Measurements from ENCODE around the gene PLCD3. TPM values are rescaled to one million over a fixed set of nuclear protein-coding genes. Genes with fewer than 3 reads are reported as not detected.

Gene PLCD3
- total and polyA plus RNA-seq, 2 of the 13 experiments (the other 11 are each of a cell fraction or from before 2014, with no cell fraction given) = 11.3 to 39.1 TPM

DNA sequence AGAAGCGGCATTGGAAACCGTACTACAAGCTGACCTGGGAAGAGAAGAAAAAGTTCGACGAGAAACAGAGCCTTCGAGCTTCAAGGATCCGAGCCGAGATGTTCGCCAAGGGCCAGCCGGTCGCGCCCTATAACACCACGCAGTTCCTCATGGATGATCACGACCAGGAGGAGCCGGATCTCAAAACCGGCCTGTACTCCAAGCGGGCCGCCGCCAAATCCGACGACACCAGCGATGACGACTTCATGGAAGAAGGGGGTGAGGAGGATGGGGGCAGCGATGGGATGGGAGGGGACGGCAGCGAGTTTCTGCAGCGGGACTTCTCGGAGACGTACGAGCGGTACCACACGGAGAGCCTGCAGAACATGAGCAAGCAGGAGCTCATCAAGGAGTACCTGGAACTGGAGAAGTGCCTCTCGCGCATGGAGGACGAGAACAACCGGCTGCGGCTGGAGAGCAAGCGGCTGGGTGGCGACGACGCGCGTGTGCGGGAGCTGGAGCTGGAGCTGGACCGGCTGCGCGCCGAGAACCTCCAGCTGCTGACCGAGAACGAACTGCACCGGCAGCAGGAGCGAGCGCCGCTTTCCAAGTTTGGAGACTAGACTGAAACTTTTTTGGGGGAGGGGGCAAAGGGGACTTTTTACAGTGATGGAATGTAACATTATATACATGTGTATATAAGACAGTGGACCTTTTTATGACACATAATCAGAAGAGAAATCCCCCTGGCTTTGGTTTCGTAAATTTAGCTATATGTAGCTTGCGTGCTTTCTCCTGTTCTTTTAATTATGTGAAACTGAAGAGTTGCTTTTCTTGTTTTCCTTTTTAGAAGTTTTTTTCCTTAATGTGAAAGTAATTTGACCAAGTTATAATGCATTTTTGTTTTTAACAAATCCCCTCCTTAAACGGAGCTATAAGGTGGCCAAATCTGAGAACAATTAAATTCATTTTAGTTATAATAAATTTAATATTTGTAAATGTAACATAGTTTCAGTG is 17.7 kb upstream of the PLCD3 start (continued):
- TF ChIP-seq LBX2 (CRISPR knock-in tag; IDR thresholded peaks at IDR 0.05; ENCODE audit: borderline replicate concordance) (0 out of 2 replicates have a peak, but pooled peaks have one; percentile 5), ZNF547 (CRISPR knock-in tag; IDR thresholded peaks at IDR 0.05) (0 out of 2 replicates have a peak, but pooled peaks have one; percentile 36), HNRNPUL1 (IDR thresholded peaks at IDR 0.05; ENCODE audit: low read depth, low read length) (no peak), SAP130 (CRISPR knock-in tag; IDR thresholded peaks at IDR 0.05; ENCODE audit: low read depth) (peak; percentile 59), MEIS2 (CRISPR knock-in tag; IDR thresholded peaks at IDR 0.05) (peak; percentile 44; the same call in 1 of the 2 replicates), AHR (CRISPR knock-in tag; IDR thresholded peaks at IDR 0.05) (peak; percentile 71; the same call in 1 of the 2 replicates), AKAP8 (CRISPR knock-in tag; IDR thresholded peaks at IDR 0.05) (0 out of 2 replicates have a peak, but pooled peaks have one; percentile 56), ZNF619 (CRISPR knock-in tag; IDR thresholded peaks at IDR 0.05) (no peak), ZNF598 (CRISPR knock-in tag; IDR thresholded peaks at IDR 0.05; ENCODE audit: borderline replicate concordance) (peak; percentile 91), AGO2 (optimal IDR thresholded peaks at IDR 0.05; ENCODE audit: low read depth, low read length) (peak; percentile 89), STAG1 (CRISPR knock-in tag; IDR thresholded peaks at IDR 0.05) (peak; percentile 9; the same call in 1 of the 2 replicates), ZNF605 (CRISPR knock-in tag; IDR thresholded peaks at IDR 0.05) (peak; percentile 95), ZSCAN21 (CRISPR knock-in tag; IDR thresholded peaks at IDR 0.05; ENCODE audit: borderline replicate concordance) (peak; percentile 84), KAT7 (CRISPR knock-in tag; IDR thresholded peaks at IDR 0.05; ENCODE audit: borderline replicate concordance) (0 out of 2 replicates have a peak, but pooled peaks have one; percentile 73), ZNF331 (CRISPR knock-in tag; IDR thresholded peaks at IDR 0.05) (no peak), BRD4 (CRISPR knock-in tag; IDR thresholded peaks at IDR 0.05) (peak; percentile 78; the same call in 1 of the 2 replicates), HOXA5 (CRISPR knock-in tag; IDR thresholded peaks at IDR 0.05) (peak; percentile 40; the same call in 1 of the 2 replicates), ISX (CRISPR knock-in tag; conservative IDR thresholded peaks at IDR 0.05) (no peak), REXO4 (CRISPR knock-in tag; IDR thresholded peaks at IDR 0.05; ENCODE audit: borderline replicate concordance) (no peak), ZNF891 (CRISPR knock-in tag; IDR thresholded peaks at IDR 0.05) (peak; percentile 35; the same call in 1 of the 2 replicates)
- TF ChIP-seq, protein P1, sequence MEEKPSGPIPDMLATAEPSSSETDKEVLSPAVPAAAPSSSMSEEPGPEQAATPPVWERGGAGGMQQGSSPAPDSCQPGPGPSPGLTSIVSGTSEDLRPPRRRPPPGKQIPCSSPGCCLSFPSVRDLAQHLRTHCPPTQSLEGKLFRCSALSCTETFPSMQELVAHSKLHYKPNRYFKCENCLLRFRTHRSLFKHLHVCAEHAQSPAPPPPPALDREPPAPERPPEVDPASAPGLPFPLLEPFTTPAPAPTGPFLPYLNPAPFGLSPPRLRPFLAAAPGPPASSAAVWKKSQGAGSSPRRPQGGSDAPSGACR (CRISPR knock-in tag; IDR thresholded peaks at IDR 0.05) = 0 out of 2 replicates have a peak, but pooled peaks have one; percentile 34
- TF ChIP-seq, protein P2, sequence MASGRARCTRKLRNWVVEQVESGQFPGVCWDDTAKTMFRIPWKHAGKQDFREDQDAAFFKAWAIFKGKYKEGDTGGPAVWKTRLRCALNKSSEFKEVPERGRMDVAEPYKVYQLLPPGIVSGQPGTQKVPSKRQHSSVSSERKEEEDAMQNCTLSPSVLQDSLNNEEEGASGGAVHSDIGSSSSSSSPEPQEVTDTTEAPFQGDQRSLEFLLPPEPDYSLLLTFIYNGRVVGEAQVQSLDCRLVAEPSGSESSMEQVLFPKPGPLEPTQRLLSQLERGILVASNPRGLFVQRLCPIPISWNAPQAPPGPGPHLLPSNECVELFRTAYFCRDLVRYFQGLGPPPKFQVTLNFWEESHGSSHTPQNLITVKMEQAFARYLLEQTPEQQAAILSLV (CRISPR knock-in tag; IDR thresholded peaks at IDR 0.05; ENCODE audit: borderline replicate concordance) = peak; percentile 77; the same call in 1 of the 2 replicates
- TF ChIP-seq, protein P3, sequence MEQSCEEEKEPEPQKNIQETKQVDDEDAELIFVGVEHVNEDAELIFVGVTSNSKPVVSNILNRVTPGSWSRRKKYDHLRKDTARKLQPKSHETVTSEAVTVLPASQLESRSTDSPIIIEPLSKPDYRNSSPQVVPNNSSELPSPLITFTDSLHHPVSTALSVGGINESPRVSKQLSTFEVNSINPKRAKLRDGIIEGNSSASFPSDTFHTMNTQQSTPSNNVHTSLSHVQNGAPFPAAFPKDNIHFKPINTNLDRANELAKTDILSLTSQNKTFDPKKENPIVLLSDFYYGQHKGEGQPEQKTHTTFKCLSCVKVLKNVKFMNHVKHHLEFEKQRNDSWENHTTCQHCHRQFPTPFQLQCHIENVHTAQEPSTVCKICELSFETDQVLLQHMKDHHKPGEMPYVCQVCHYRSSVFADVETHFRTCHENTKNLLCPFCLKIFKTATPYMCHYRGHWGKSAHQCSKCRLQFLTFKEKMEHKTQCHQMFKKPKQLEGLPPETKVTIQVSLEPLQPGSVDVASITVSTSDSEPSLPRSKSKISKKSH (CRISPR knock-in tag; IDR thresholded peaks at IDR 0.05; ENCODE audit: borderline replicate concordance) = peak; percentile 38; the same call in 1 of the 2 replicates
- TF ChIP-seq, protein P4, sequence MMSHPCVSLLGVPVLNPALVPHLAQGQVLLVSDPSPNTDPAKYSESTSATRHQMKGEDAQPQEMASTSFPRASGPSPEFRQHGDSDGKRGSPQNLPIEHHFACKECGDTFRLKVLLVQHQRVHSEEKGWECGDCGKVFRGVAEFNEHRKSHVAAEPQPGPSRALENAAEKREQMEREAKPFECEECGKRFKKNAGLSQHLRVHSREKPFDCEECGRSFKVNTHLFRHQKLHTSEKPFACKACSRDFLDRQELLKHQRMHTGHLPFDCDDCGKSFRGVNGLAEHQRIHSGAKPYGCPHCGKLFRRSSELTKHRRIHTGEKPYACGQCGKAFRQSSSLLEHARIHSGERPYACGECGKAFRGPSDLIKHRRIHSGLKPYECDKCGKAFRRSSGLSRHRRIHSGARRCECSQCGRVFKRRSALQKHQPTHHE (CRISPR knock-in tag; IDR thresholded peaks at IDR 0.05; ENCODE audit: borderline replicate concordance) = no peak
